Measurements from ENCODE around the gene CBX3.
"Not testable (repeated sequence)": the region's sequence is repeated elsewhere in the genome, so short reads cannot be mapped to it uniquely, and the experiment has no call there.

Gene CBX3

DNA sequence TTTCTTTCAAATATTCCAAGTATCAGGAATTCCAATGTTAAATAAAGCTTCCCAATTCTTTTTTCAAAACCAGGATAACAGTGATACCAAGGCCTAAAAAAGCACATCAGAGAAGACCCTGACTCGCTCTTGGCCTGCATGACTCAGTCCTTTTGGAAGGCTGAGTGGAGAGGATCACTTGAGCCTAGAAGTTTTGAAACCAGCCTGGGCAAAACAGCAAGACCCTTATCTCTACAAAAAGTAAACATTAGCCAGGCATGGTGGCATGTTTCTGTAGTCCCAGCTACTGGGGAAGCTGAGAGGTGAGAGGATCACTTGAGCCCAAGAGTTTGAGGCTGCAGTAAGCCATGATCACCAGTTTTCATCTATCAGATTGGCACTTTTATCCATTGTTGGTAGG, 30.9 kb upstream of the CBX3 start:
- no peak for DNase-seq (ENCODE audit: low read depth)

DNA sequence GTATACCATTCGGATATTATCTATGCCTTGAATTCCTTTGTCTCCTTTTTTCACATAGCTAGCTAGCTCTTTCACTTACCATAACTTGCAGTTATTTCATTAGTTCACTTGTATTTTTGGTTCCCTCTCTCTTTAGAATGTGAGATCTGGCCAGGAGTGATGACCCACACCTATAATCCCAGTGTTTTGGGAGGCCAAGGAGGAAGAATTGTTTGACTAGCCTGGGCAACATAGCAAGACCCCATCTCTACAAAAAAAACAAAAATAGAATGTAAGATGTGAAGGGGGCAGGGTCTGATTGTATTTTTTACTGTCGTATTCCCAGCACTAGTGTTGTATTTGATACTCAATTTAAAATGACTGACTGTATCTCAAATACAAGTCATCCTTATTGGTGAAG, 29.9 kb upstream of the CBX3 start:
- no peak for DNase-seq (ENCODE audit: low read depth)

GRCh38 chr7:26172048-26172447, 29.5 kb upstream of the CBX3 start:
- DNase-seq (ENCODE audit: low read depth): no peak

- not testable (repeated sequence) for DNase-seq (ENCODE audit: low read depth)
Measured at GRCh38 chr7:26175903-26176302, 25.6 kb upstream of the CBX3 start.

DNA sequence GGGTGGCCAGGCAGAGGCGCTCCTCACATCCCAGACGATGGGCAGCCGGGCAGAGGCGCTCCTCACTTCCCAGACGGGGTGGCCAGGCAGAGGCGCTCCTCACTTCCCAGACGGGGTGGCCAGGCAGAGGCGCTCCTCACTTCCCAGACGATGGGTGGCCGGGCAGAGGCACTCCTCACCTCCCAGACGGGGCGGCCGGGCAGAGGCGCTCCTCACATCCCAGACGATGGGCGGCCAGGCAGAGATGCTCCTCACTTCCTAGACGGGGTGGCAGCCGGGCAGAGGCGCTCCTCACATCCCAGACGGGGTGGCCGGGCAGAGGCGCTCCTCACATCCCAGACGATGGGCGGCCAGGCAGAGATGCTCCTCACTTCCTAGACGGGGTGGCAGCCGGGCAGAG, 24.8 kb upstream of the CBX3 start:
- not testable (repeated sequence) for DNase-seq (ENCODE audit: low read depth)

DNA sequence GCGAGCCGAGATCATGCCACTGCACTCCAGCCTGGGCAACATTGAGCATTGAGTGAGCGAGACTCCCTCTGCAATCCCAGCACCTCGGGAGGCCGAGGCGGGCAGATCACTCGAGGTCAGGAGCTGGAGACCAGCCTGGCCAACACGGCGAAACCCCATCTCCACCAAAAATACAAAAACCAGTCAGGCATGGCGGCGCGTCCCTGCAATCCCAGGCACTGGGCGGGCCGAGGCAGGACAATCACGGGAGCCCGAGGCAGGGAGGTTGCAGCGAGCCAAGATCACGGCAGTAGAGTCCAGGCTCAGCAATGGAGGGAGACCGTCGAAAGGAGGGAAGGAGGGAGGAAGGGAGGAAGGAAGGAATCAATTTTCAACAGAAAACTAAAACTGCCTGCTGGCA, 24.3 kb upstream of the CBX3 start:
- not testable (repeated sequence) for DNase-seq (ENCODE audit: low read depth)

- no peak for DNase-seq (ENCODE audit: low read depth)
Measured at GRCh38 chr7:26178272-26178960, 23.1 kb upstream of the CBX3 start.

DNA sequence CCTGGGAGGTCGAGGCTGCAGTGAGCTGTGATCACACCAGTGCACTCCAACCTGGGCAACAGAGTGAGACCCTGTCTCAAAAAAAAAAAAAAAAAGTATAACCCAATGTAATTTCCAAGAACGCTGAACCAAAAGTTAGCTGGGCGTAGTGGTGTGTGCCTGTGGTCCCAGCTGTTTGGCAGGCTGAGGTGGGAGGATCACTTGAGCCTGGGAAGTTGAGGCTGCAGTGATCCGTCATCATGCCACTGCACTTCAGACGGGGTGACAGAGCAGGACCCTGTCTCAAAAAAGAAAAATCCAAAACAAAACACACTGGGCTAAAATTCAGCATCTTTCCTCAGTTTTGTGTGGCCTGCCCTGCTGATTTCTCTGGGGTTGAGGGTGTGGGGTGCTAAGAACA, 22.1 kb upstream of the CBX3 start:
- no peak for DNase-seq (ENCODE audit: low read depth)

- DNase-seq (ENCODE audit: low read depth): no peak
Measured at GRCh38 chr7:26179826-26180497, 21.6 kb upstream of the CBX3 start.

GRCh38 chr7:26180792-26181198, 20.8 kb upstream of the CBX3 start:
- no peak for DNase-seq (ENCODE audit: low read depth)

GRCh38 chr7:26181474-26182227, 19.9 kb upstream of the CBX3 start:
- DNase-seq (ENCODE audit: low read depth): no peak

DNA sequence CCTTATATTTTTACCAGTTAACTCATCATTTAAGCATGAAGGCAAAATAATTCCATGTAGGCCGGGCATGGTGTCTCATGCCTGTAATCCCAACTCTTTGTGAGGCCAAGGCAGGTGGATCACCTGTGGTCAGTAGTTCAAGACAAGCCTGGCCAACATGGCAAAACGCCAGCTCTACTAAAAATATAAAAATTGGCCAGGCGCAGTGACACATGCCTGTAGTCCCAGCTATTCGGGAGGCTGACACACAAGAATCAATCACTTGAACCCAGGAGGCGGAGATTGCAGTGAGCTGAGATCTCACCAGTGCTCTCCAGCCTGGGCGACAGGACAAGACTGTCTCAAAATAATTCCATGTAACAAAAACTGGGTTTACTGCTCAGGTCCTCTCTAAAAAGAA, 19.3 kb upstream of the CBX3 start:
- DNase-seq (ENCODE audit: low read depth): no peak

DNA sequence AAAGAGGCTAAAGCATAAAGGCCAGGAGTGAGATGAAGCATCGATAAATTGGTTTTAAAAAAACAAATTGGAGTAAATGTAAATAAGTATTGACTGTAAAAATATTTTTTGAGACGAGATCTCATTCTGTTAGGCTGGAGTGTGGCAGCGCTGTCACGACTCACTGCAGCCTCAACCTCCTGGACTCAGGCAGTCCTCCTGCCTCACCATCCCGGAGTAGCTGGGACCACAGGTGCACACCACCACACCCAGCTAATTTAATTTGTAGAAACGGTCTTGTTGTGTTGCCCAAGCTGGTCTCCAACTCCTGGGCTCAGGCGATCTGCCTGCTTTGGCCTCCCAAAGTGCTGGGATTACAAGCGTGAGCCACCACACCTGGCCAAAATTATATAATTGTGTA, 18.8 kb upstream of the CBX3 start:
- DNase-seq (ENCODE audit: low read depth): no peak

DNA sequence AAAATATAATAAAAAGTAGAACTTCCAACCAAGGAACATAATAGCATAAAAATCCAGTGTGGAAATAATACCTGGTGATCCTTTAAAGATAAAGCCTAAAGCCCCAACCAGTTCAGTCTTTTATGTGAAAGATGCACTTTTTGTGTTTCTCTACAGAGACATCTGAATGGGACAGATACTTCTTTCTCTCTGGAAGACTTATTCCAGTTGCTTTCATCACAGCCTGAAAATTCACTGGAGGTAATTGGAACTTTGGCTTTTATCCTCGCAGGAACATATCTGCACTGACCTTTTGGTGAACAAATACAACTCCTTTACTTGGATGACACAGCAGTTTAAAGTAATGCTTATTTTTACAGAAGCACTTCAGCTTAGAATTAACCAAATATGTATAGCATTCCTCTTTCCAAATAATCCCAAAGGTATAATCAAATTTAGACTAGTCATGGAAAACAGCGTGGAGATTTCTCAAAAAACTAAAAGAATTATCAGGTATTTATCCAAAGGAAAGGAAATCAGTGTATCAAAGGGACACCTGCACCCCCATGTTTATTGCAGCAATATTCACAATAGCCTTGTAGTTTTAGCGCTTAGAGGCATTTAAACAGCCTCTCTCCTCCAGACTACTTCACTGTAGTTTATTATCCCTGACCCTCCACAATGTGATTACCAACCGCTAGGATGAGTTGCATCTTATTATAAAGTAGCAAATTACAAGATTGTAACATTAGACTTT, 17.8 kb upstream of the CBX3 start:
- no peak for DNase-seq (ENCODE audit: low read depth)

DNA sequence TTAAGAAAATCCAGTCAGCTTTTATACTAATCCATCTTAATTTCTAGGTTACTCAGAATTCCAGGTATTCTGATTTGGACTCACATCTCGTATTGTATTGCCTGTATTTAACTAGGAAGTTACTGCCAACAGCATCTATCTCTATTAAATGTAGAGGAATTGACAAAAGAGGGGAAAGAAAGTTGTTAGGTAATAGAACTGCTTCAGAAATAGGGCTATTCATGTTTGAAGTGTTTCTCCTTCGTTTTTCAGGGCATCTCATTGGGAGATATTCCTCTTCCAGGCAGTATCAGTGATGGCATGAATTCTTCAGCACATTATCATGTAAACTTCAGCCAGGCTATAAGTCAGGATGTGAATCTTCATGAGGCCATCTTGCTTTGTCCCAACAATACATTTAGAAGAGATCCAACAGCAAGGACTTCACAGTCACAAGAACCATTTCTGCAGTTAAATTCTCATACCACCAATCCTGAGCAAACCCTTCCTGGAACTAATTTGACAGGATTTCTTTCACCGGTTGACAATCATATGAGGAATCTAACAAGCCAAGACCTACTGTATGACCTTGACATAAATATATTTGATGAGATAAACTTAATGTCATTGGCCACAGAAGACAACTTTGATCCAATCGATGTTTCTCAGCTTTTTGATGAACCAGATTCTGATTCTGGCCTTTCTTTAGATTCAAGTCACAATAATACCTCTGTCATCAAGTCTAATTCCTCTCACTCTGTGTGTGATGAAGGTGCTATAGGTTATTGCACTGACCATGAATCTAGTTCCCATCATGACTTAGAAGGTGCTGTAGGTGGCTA, 17.1 kb upstream of the CBX3 start:
- DNase-seq (ENCODE audit: low read depth): not testable (repeated sequence)

DNA sequence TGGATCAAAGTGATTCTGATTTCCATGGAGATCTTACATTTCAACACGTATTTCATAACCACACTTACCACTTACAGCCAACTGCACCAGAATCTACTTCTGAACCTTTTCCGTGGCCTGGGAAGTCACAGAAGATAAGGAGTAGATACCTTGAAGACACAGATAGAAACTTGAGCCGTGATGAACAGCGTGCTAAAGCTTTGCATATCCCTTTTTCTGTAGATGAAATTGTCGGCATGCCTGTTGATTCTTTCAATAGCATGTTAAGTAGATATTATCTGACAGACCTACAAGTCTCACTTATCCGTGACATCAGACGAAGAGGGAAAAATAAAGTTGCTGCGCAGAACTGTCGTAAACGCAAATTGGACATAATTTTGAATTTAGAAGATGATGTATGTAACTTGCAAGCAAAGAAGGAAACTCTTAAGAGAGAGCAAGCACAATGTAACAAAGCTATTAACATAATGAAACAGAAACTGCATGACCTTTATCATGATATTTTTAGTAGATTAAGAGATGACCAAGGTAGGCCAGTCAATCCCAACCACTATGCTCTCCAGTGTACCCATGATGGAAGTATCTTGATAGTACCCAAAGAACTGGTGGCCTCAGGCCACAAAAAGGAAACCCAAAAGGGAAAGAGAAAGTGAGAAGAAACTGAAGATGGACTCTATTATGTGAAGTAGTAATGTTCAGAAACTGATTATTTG, 16.3 kb upstream of the CBX3 start:
- no peak for DNase-seq (ENCODE audit: low read depth)

- DNase-seq (ENCODE audit: low read depth): no peak
Measured at GRCh38 chr7:26185844-26186180, 15.7 kb upstream of the CBX3 start.

DNA sequence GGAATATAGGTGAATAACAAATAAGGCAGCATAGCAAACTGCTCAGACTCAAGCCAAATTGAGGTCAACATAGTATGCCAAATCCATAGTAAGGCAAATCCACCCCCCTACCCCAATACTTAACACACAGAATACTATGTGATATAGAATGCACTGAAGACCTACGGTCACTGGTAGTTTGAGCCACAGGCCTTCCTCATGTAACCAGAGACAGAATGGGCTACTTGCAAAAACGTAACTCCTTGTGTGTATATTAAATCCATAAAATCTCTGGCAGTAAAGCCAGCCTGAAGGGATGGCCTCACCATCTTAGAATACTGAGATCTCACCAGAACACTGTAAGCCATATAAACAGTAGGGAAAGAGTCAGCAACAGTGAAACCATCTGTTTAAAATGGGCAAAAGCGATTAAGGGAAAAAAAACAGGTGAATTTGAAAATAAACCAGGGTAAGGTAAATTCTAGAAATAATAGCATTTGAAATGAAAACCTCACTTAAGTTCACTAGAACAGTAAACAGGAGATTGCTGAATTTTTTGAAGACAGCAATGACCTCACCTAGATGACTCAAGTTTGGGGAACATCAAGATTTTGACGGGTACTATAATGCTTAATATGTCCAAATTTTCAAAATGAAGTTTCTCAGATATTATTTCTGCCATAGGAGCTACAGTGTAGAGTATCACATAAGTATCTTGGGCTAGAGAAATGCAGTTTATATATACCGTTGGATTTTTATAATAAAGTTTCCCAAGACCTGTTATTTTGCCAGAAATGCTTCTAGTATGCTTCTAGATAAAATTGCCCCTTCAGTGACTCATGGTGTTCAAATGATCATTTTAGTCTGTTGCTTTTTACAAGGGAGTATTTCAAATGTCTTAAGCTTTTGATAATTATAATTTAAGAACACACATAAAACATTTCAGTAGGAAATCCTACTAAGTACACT, 14.9 kb upstream of the CBX3 start:
- DNase-seq (ENCODE audit: low read depth): no peak

GRCh38 chr7:26187380-26188205, 14.0 kb upstream of the CBX3 start:
- DNase-seq (ENCODE audit: low read depth): no peak
